Ovary (tissue), 9 donors: Measurements from ENCODE around the gene FIBCD1. TPM values are rescaled to one million over a fixed set of nuclear protein-coding genes. Genes with fewer than 3 reads are reported as not detected.

Source experiments
- DNase-seq, 5 donors: peaks; one replicate each; pipeline ENCODE4 v3.0.0-alpha.2; 2019 to 2020
- H3K27ac ChIP-seq, 2 donors: fragments of 200-600 bp; one replicate each; pipeline versions ENCODE4 v1.5.1 to v1.8.0; 2019 to 2022
- H3K27me3 ChIP-seq: fragments of 200-600 bp; one replicate; pipeline ENCODE4 v1.8.0; 2022
- H3K36me3 ChIP-seq: fragments of 200-600 bp; sonication (generic); one replicate; pipeline ENCODE4 v1.5.1; 2019
- H3K4me1 ChIP-seq: one replicate; pipeline ENCODE4 v1.8.1; 2013; ENCODE audit warnings: mild to moderate bottlenecking, moderate library complexity; ENCODE audit not compliant: insufficient read depth
- H3K4me3 ChIP-seq: fragments of 200-600 bp; sonication (generic); one replicate; pipeline ENCODE4 v1.5.1; 2017
- H3K9me3 ChIP-seq, 2 donors: fragments of 200-600 bp in 1 of 2; sonication (generic) in 1 of 2; one replicate each; pipeline versions ENCODE4 v1.5.1 to v1.8.1; 2013 to 2019; ENCODE audit warnings: mild to moderate bottlenecking in 1 of 2, moderate library complexity in 1 of 2
- EP300 ChIP-seq: sonication (generic); formaldehyde crosslinking; IDR thresholded peaks from one replicate; pipeline ENCODE4 v1.6.1; 2017; ENCODE audit warnings: antibody characterized with exemption
- POLR2A ChIP-seq: fragments of 450-650 bp; IDR thresholded peaks from one replicate; pipeline ENCODE4 v1.6.1; 2017; ENCODE audit warnings: antibody characterized with exemption, mild to moderate bottlenecking, moderate library complexity
- WGBS, 3 donors: extraction: QIAGEN DNeasy Blood & Tissue Kit in 1 of 3; methylation state at CpG; one replicate each; pipeline versions ENCODE4 v1.1.5 to v1.1.7; 2013 to 2017; 5-methylcytosine and 5-hydroxymethylcytosine counted together
- intact Hi-C, 4 donors: fragments of 100-400 bp; cut with DNase I; formaldehyde crosslinking; loops; one replicate each; pipeline versions ENCODE4 v1.11.0 to v1.15.1; 2022 to 2023
- polyA plus RNA-seq, 2 donors: library from polyadenylated mRNA; stranded (reverse); fragments of 200-250 nt in 1 of 2; fragments of 350-450 nt in 1 of 2; fragmentation: Illumina TruSeq in 1 of 2; extraction: RNeasy Lipid Tissue Mini Kit (QIAGEN cat#74804) in 1 of 2; gene quantifications; one replicate each; pipeline ENCODE4 v1.2.3, GENCODE V29; 2013 to 2014
- total RNA-seq, 7 donors: library from RNA; depleted of rRNA in 2 of 7; stranded (reverse); fragments of >200 nt in 2 of 7; fragmentation: NEBNext Ultra II Directional in 3 of 7; extraction: Animal tissue kit (Norgen Biotek cat#: 25700) in 3 of 7; gene quantifications; one replicate each; pipeline versions ENCODE4 v1.1.0 to v1.2.4, GENCODE V29; 2016 to 2023
- TF ChIP-seq, protein P1 (sequence below), 3 donors: fragments of 450-650 bp in 2 of 3; fragments of 200-600 bp in 1 of 3; IDR thresholded peaks; one replicate each; pipeline versions ENCODE4 v1.5.1 to v1.8.0; 2016 to 2022; ENCODE audit warnings: antibody characterized with exemption in 3 of 3, mild to moderate bottlenecking in 1 of 3
- donor health status: DM: no; HTN: no; CAD: no; lungs with moderate emphysema.
- donor health status: DM: no; HTN: no; CAD: no.
- donor health status: Bipolar disorder and iron deficiency.
- donor health status: DM: yes; HTN: yes; CAD: no.
- donor health status: DM: no; HTN: no; CAD: no.
- donor health status: DM: yes; HTN: yes; CAD: no.

FIBCD1 gene
- total and polyA plus RNA-seq, 9 donors: 0.06 to 0.45 (median 0.12) TPM; not detected in 3

DNA sequence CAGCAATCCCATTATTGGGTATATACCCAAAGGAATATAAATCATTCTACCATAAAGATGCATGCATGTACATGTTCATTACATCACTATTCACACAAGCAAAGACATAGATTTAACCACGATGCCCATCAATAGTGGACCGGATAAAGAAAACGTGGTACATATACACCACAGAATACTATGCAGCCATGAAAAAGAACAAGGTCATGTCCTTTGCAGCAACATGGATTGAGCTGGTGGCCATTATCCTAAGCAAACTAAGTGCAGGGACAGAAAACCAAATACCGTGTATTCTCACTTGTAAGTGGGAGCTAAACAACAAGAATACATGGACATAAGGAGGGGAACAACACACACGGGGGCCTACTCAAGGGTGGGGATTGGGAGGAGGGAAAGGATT, 36.1 kb upstream of the FIBCD1 start:
- intact Hi-C loops: no loop called here
- 85 to 91% (median 88%) methylated on average over 5 of the region's 5 CpGs for WGBS, 3 donors
- Histone ChIP-seq H3K27me3 (no peaks in the 10 kb centered on the region), H3K4me1 (no peaks in the 10 kb centered on the region), H3K9me3 (no peaks in the 10 kb centered on the region), H3K27ac (no peak overlapping the region), H3K4me3 (no peak overlapping the region), H3K36me3 (no peaks in the 10 kb centered on the region)
- TF ChIP-seq POLR2A: no peak
- TF ChIP-seq, protein P1, sequence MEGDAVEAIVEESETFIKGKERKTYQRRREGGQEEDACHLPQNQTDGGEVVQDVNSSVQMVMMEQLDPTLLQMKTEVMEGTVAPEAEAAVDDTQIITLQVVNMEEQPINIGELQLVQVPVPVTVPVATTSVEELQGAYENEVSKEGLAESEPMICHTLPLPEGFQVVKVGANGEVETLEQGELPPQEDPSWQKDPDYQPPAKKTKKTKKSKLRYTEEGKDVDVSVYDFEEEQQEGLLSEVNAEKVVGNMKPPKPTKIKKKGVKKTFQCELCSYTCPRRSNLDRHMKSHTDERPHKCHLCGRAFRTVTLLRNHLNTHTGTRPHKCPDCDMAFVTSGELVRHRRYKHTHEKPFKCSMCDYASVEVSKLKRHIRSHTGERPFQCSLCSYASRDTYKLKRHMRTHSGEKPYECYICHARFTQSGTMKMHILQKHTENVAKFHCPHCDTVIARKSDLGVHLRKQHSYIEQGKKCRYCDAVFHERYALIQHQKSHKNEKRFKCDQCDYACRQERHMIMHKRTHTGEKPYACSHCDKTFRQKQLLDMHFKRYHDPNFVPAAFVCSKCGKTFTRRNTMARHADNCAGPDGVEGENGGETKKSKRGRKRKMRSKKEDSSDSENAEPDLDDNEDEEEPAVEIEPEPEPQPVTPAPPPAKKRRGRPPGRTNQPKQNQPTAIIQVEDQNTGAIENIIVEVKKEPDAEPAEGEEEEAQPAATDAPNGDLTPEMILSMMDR (IDR thresholded peaks at IDR 0.05): no peak
- no peak for DNase-seq

DNA sequence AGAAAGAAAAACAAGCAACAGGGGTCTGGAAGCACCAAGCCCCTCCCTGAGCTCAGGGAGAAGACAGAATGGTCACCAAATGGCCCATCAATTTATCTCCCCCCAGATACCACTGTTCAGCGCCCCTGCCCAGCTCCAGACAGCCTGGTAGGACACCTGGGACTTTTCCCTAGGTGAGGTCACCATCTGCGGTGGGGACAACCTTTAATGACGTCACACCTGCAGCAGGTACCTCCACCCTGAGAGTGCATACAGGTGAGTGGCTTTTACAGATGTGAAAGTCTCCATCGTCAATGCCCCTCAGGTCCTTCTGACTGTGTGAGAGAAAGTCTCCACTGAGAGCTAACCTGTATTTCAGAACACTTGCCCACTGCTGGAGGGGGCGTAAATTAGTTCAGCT, 35.6 kb upstream of the FIBCD1 start:
- Histone ChIP-seq H3K4me1 (no peaks in the 10 kb centered on the region), H3K27ac (no peak overlapping the region), H3K36me3 (no peaks in the 10 kb centered on the region), H3K9me3 (no peaks in the 10 kb centered on the region), H3K27me3 (no peaks in the 10 kb centered on the region), H3K4me3 (no peak overlapping the region)
- WGBS, 3 donors: 77 to 94% (median 89%) methylated on average over 5 of the region's 5 CpGs
- no peak for TF ChIP-seq POLR2A
- TF ChIP-seq EP300: no peak
- TF ChIP-seq, protein P1 (IDR thresholded peaks at IDR 0.05): no peak
- intact Hi-C loops: no loop called here
- DNase-seq: no peak

DNA sequence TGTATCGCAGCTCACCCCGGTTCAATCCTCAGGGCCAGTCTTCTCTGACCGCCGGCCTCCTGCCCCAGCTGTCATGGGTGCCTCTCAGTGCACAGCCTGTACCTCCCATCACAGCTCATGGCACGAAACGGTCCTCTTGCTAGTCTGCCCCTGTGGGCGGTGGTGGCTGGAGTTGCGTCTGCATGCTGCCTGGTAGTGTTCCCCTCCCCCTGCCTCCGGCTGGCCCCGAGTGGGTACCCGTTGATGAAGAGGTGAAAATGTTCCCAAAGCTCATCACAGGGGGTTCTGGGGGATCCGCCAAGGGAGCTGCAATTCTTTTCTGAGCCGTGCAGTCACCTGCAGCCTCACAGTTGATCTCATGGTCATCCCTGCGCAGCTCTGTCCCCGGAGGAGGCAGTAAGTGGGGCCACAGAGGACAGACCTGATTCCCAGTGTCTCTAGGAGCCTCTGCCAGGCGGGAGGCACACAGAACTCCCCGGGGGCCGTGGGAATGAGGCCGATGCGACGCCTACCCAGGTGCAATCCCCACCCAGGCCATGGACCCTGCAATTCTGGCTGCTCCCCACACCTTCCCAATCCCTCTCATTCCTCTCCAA, 34.7 kb upstream of the FIBCD1 start:
- intact Hi-C loops: no loop called here
- Histone ChIP-seq H3K27ac (no peak overlapping the region), H3K4me1 (no peaks in the 10 kb centered on the region), H3K36me3 (no peaks in the 10 kb centered on the region), H3K4me3 (no peak overlapping the region), H3K9me3 (no peaks in the 10 kb centered on the region), H3K27me3 (no peaks in the 10 kb centered on the region)
- no peak for DNase-seq
- no peak for TF ChIP-seq EP300
- no peak for TF ChIP-seq POLR2A
- TF ChIP-seq, protein P1 (IDR thresholded peaks at IDR 0.05): no peak
- 36 to 48% (median 46%) methylated on average over 21 of the region's 21 CpGs for WGBS, 3 donors

DNA sequence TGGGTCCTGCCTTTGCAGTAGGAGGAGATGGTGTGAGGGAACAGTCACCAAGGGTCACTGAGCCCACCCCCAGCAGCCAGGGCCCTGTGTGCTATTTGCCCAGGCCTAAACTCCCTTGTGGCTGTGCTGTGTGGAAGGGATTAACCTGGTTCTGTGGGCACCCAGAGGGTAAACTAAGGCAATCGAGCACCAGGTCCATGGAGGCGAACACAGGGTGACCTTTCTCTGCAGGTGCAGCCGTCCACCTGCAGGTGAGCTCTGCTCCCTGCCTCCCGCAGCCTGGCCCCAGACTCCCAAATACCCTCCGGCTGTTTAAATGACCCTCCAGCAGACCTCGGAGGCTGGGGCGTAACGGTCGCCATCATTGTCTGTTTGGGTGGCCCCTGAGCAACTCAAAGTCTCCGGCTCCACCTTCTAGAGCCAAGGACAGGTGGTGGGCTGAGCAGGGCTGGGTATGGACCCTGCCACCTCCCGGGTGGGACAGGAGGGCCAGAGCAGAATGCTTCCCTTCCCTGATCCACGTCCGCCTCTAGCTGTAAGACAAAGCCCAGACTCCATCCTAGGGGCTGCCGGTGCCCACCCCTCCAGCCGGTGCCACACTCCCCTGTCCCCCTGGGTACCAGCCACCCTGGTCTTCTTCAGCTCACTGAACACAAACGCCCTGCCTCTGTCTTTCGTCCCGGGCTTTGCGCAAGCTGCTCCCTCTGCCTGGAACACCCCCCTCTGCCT, 34.1 kb upstream of the FIBCD1 start:
- no peaks in the 10 kb centered on the region for H3K4me1 ChIP-seq
- no peaks in the 10 kb centered on the region for H3K9me3 ChIP-seq
- intact Hi-C loops: no loop called here
- TF ChIP-seq POLR2A (no peak), EP300 (no peak)
- TF ChIP-seq, protein P1 (IDR thresholded peaks at IDR 0.05): no peak
- no peaks in the 10 kb centered on the region for H3K27me3 ChIP-seq
- no peaks in the 10 kb centered on the region for H3K36me3 ChIP-seq
- DNase-seq: no peak
- 62 to 70% (median 68%) methylated on average over 19 of the region's 19 CpGs for WGBS, 3 donors
- no peak overlapping the region for H3K27ac ChIP-seq
- no peak overlapping the region for H3K4me3 ChIP-seq
